Vagina (tissue), 2 donors: ENCODE measurements around the gene NEDD9.

ENCODE experiments used
- POLR2A ChIP-seq, 2 donors: fragments of 450-650 bp; IDR thresholded peaks; one replicate each; pipeline ENCODE4 v1.6.1; 2017; ENCODE audit warnings: antibody characterized with exemption in 2 of 2, mild to moderate bottlenecking in 2 of 2, moderate library complexity in 2 of 2
- TF ChIP-seq, protein P1 (sequence below), 3 experiments: fragments of 450-650 bp in 2 of 3; fragments of 200-600 bp in 1 of 3; sonication (generic) in 1 of 3; IDR thresholded peaks; one replicate each; pipeline ENCODE4 v1.5.1; 2017 to 2019; ENCODE audit warnings: antibody characterized with exemption in 3 of 3, mild to moderate bottlenecking in 2 of 3, moderate library complexity in 2 of 3

DNA sequence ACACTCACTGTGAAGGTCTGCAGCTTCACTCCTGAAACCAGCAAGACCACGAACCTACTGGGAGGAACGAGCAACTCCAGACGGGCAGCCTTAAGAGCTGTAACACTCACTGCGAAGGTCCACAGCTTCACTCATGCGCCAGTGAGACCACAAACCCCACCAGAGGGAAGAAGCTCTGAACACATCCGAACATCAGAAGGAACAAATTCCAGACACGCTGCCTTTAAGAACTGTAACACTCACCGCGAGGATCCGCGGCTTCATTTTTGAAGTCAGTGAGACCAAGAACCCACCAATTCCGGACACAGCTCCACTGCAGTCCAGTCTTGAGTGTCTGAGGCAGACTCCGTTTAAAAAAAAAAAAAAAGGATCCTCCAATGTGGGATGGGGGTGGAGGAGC, 60.5 kb downstream of the NEDD9 start:
- TF ChIP-seq POLR2A (IDR thresholded peaks at IDR 0.05) = no peak
- TF ChIP-seq, protein P1, sequence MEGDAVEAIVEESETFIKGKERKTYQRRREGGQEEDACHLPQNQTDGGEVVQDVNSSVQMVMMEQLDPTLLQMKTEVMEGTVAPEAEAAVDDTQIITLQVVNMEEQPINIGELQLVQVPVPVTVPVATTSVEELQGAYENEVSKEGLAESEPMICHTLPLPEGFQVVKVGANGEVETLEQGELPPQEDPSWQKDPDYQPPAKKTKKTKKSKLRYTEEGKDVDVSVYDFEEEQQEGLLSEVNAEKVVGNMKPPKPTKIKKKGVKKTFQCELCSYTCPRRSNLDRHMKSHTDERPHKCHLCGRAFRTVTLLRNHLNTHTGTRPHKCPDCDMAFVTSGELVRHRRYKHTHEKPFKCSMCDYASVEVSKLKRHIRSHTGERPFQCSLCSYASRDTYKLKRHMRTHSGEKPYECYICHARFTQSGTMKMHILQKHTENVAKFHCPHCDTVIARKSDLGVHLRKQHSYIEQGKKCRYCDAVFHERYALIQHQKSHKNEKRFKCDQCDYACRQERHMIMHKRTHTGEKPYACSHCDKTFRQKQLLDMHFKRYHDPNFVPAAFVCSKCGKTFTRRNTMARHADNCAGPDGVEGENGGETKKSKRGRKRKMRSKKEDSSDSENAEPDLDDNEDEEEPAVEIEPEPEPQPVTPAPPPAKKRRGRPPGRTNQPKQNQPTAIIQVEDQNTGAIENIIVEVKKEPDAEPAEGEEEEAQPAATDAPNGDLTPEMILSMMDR (IDR thresholded peaks at IDR 0.05) = no peak
